Lung (tissue), 12 donors: Measurements from ENCODE around the gene NCAN. TPM values are rescaled to one million over a fixed set of nuclear protein-coding genes. Genes with fewer than 3 reads are reported as not detected.

ENCODE experiments used
- ATAC-seq: fragments of 200-7000 bp; cut with Tn5 transposase; one replicate; pipeline ENCODE4 v1.9.1; 2020; ENCODE audit warnings: moderate number of reproducible peaks; ENCODE audit not compliant: insufficient read depth, low FRiP score
- DNase-seq, 3 donors: peaks; one replicate each; pipeline ENCODE4 v3.0.0-alpha.2; 2013 to 2017
- H3K27ac ChIP-seq, 2 donors: one replicate each; pipeline ENCODE4 v1.5.1; 2013; ENCODE audit warnings: mild to moderate bottlenecking in 2 of 2, moderate library complexity in 2 of 2, control low read depth in 1 of 2, inconsistent platforms in 1 of 2, low read depth in 1 of 2, low read length in 1 of 2
- H3K27me3 ChIP-seq, 3 donors: one replicate each; pipeline ENCODE4 v1.5.1; 2013; ENCODE audit warnings: low read length in 2 of 3; ENCODE audit not compliant: control insufficient read depth in 3 of 3, insufficient read depth in 3 of 3
- H3K36me3 ChIP-seq, 4 donors: one replicate each; pipeline ENCODE4 v1.5.1; 2013; ENCODE audit warnings: low read length in 4 of 4, mild to moderate bottlenecking in 1 of 4, moderate library complexity in 1 of 4; ENCODE audit not compliant: control insufficient read depth in 4 of 4, insufficient read depth in 4 of 4
- H3K4me1 ChIP-seq, 5 donors: one replicate each; pipeline ENCODE4 v1.5.1; 2013; ENCODE audit warnings: low read length in 5 of 5, mild to moderate bottlenecking in 2 of 5, moderate library complexity in 1 of 5; ENCODE audit not compliant: control insufficient read depth in 5 of 5, insufficient read depth in 5 of 5
- H3K4me3 ChIP-seq: one replicate; pipeline ENCODE4 v1.5.1; 2013; ENCODE audit warnings: mild to moderate bottlenecking, control low read depth, moderate library complexity
- H3K9ac ChIP-seq, 2 donors: one replicate each; pipeline ENCODE4 v1.5.1; 2013; ENCODE audit warnings: low read length in 2 of 2, control low read depth in 1 of 2; ENCODE audit not compliant: insufficient read depth in 1 of 2
- H3K9me3 ChIP-seq, 4 donors: one replicate each; pipeline ENCODE4 v1.5.1; 2013; ENCODE audit warnings: low read length in 3 of 4, mild to moderate bottlenecking in 1 of 4, moderate library complexity in 1 of 4; ENCODE audit not compliant: control insufficient read depth in 4 of 4, insufficient read depth in 3 of 4
- CTCF ChIP-seq: IDR thresholded peaks from 2 replicates; pipeline ENCODE4 v1.5.1; 2012; ENCODE audit warnings: mild to moderate bottlenecking; ENCODE audit errors: control extremely low read depth, extremely low read depth
- WGBS, 2 donors: extraction: QIAGEN DNeasy Blood & Tissue Kit; methylation state at CpG; one replicate each; pipeline ENCODE4 v1.1.7; 2013; 5-methylcytosine and 5-hydroxymethylcytosine counted together
- polyA plus RNA-seq, 2 donors: library from polyadenylated mRNA; stranded (reverse); fragments of 200-250 nt; gene quantifications; one replicate each; pipeline ENCODE4 v1.2.1, GENCODE V29; 2013
- total RNA-seq, 2 donors: library from RNA; depleted of rRNA in 1 of 2; stranded (reverse); fragments of >200 nt in 1 of 2; gene quantifications; one replicate each; pipeline ENCODE4 v1.2.1, GENCODE V29; 2014 to 2021
- donor health status: control.
- donor health status: control.
- donor health status: Bipolar disorder and iron deficiency.
- donor health status: healthy.
- donor health status: DM: yes; HTN: yes; CAD: no.

NCAN gene
- total and polyA plus RNA-seq, 4 donors: 0.01 to 0.06 (median 0.03) TPM; not detected in 1

- 84 to 85% methylated on average over 2 of the region's 2 CpGs for WGBS, 2 donors
Measured at GRCh38 chr19:19234220-19234816, 22.6 kb downstream of the NCAN start.

GRCh38 chr19:19236173-19236572 is 24.4 kb downstream of the NCAN start:
- TF ChIP-seq CTCF: no peak
- no peak for DNase-seq
- no peak for ATAC-seq
- H3K9ac ChIP-seq: no peak overlapping the region
- no peaks in the 10 kb centered on the region for H3K4me1 ChIP-seq
- no peak overlapping the region for H3K27ac ChIP-seq
- H3K4me3 ChIP-seq: no peak overlapping the region
- H3K27me3 ChIP-seq: peaks cover 0 to 2% (median 2%) of the 10 kb centered on the region in 3 donors
- peaks cover 0 to 24% (median 8%) of the 10 kb centered on the region in 4 donors for H3K9me3 ChIP-seq
- H3K36me3 ChIP-seq: no peaks in the 10 kb centered on the region

More at GRCh38 chr19:19234220-19234816, 22.6 kb downstream of the NCAN start:
- H3K4me1 ChIP-seq: no peaks in the 10 kb centered on the region
- no peak overlapping the region for H3K27ac ChIP-seq
- H3K9me3 ChIP-seq: peaks cover 0 to 24% (median 8%) of the 10 kb centered on the region in 4 donors
- ATAC-seq: no peak
- no peak overlapping the region for H3K4me3 ChIP-seq
- DNase-seq: no peak
- no peaks in the 10 kb centered on the region for H3K36me3 ChIP-seq
- H3K27me3 ChIP-seq: peaks cover 0 to 2% (median 0%) of the 10 kb centered on the region in 3 donors
- no peak for TF ChIP-seq CTCF
- no peak overlapping the region for H3K9ac ChIP-seq

GRCh38 chr19:19238126-19238894 is 26.6 kb downstream of the NCAN start:
- H3K27me3 ChIP-seq: peaks cover 0 to 2% (median 2%) of the 10 kb centered on the region in 3 donors
- no peak for ATAC-seq
- DNase-seq: no peak
- WGBS, 2 donors: 85 to 90% methylated on average over 18 of the region's 18 CpGs
- H3K9ac ChIP-seq: no peak overlapping the region
- H3K36me3 ChIP-seq: no peaks in the 10 kb centered on the region
- H3K4me1 ChIP-seq: no peaks in the 10 kb centered on the region
- no peak overlapping the region for H3K27ac ChIP-seq
- TF ChIP-seq CTCF: no peak
- H3K9me3 ChIP-seq: peaks cover 0 to 18% (median 8%) of the 10 kb centered on the region in 4 donors
- no peak overlapping the region for H3K4me3 ChIP-seq
